HCT116 (cell line): Measurements from ENCODE around the gene KSR2.

Experiments
- CEBPB ChIP-seq: IDR thresholded peaks from 2 replicates; pipeline ENCODE4 v1.6.1; 2012; ENCODE audit warnings: low read depth
- ELF1 ChIP-seq: IDR thresholded peaks from 2 replicates; pipeline ENCODE4 v1.6.1; 2012; ENCODE audit warnings: low read depth, borderline replicate concordance
- EZH2 ChIP-seq: fragments of 200-600 bp; sonication (generic); IDR thresholded peaks from 2 replicates; pipeline ENCODE4 v1.6.1; 2017; ENCODE audit warnings: antibody characterized with exemption, mixed run types
- POLR2A ChIP-seq: IDR thresholded peaks from 2 replicates; pipeline ENCODE4 v1.7.0; 2011; ENCODE audit warnings: borderline replicate concordance; ENCODE audit not compliant: insufficient read depth, insufficient read length; ENCODE audit errors: extremely low read depth
- POLR2AphosphoS5 ChIP-seq: IDR thresholded peaks from 2 replicates; pipeline ENCODE4 v1.6.1; 2011; ENCODE audit warnings: mild to moderate bottlenecking, low read depth, low read length, moderate library complexity
- RAD21 ChIP-seq: IDR thresholded peaks from 2 replicates; pipeline ENCODE4 v1.6.1; 2012; ENCODE audit warnings: low read depth, mild to moderate bottlenecking
- SRF ChIP-seq: IDR thresholded peaks from 2 replicates; pipeline ENCODE4 v1.6.1; 2012; ENCODE audit warnings: low read depth
- YY1 ChIP-seq: IDR thresholded peaks from 2 replicates; pipeline ENCODE4 v1.6.1; 2011; ENCODE audit warnings: low read length, low read depth, moderate library complexity, mild to moderate bottlenecking; ENCODE audit not compliant: insufficient replicate concordance; ENCODE audit errors: extremely low read depth
- ZFX ChIP-seq: fragments of 450-650 bp; IDR thresholded peaks from 2 replicates; pipeline ENCODE4 v1.6.1; 2017
- TF ChIP-seq, protein P1 (sequence below), 3 experiments: fragments of 200-600 bp in 1 of 3; sonication (generic) in 1 of 3; IDR thresholded peaks in 2 of 3; conservative IDR thresholded peaks in 1 of 3; 2 replicates each; pipeline ENCODE4 v1.5.1; 2012 to 2017; ENCODE audit warnings: low read depth in 2 of 3, low read length in 2 of 3, antibody characterized with exemption in 1 of 3, borderline replicate concordance in 1 of 3, control low read depth in 1 of 3, mild to moderate bottlenecking in 1 of 3, mixed read lengths in 1 of 3, mixed run types in 1 of 3, moderate library complexity in 1 of 3; ENCODE audit not compliant: insufficient read depth in 1 of 3
- TF ChIP-seq, protein P2 (sequence below): IDR thresholded peaks from 2 replicates; pipeline ENCODE4 v1.6.1; 2012; ENCODE audit warnings: low read depth

DNA sequence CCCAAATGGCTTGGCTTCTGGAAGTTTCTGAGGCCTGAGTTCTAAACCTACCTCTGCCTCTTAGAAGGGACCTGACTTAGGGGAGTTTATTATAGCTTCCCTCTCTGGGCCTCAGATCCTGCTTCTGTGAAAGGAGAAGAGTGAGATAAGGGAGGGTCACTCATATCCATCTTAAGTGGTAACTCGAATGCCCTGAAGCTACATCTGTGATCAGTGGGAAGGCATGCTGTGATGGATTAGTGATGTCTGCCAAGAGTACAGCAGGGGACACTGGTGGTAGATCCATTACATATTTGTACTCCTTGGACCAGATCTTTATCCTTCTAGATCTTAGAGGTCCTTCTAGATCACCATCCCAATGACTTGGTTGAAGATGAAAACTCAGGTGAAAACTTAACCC lies 509.6 kb downstream of the KSR2 start:
- TF ChIP-seq CEBPB = no peak
- TF ChIP-seq, protein P1, sequence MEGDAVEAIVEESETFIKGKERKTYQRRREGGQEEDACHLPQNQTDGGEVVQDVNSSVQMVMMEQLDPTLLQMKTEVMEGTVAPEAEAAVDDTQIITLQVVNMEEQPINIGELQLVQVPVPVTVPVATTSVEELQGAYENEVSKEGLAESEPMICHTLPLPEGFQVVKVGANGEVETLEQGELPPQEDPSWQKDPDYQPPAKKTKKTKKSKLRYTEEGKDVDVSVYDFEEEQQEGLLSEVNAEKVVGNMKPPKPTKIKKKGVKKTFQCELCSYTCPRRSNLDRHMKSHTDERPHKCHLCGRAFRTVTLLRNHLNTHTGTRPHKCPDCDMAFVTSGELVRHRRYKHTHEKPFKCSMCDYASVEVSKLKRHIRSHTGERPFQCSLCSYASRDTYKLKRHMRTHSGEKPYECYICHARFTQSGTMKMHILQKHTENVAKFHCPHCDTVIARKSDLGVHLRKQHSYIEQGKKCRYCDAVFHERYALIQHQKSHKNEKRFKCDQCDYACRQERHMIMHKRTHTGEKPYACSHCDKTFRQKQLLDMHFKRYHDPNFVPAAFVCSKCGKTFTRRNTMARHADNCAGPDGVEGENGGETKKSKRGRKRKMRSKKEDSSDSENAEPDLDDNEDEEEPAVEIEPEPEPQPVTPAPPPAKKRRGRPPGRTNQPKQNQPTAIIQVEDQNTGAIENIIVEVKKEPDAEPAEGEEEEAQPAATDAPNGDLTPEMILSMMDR (IDR thresholded peaks at IDR 0.05 in 2 of 3, conservative IDR thresholded peaks at IDR 0.05 in 1 of 3; ENCODE audit: borderline replicate concordance in 1 of 3, insufficient read depth in 1 of 3, low read depth in 2 of 3, low read length in 2 of 3) = no peak
- TF ChIP-seq POLR2A = no peak
- no peak for TF ChIP-seq ELF1
- TF ChIP-seq RAD21 = no peak
- no peak for TF ChIP-seq POLR2AphosphoS5
- no peak for TF ChIP-seq SRF
- TF ChIP-seq, protein P2, sequence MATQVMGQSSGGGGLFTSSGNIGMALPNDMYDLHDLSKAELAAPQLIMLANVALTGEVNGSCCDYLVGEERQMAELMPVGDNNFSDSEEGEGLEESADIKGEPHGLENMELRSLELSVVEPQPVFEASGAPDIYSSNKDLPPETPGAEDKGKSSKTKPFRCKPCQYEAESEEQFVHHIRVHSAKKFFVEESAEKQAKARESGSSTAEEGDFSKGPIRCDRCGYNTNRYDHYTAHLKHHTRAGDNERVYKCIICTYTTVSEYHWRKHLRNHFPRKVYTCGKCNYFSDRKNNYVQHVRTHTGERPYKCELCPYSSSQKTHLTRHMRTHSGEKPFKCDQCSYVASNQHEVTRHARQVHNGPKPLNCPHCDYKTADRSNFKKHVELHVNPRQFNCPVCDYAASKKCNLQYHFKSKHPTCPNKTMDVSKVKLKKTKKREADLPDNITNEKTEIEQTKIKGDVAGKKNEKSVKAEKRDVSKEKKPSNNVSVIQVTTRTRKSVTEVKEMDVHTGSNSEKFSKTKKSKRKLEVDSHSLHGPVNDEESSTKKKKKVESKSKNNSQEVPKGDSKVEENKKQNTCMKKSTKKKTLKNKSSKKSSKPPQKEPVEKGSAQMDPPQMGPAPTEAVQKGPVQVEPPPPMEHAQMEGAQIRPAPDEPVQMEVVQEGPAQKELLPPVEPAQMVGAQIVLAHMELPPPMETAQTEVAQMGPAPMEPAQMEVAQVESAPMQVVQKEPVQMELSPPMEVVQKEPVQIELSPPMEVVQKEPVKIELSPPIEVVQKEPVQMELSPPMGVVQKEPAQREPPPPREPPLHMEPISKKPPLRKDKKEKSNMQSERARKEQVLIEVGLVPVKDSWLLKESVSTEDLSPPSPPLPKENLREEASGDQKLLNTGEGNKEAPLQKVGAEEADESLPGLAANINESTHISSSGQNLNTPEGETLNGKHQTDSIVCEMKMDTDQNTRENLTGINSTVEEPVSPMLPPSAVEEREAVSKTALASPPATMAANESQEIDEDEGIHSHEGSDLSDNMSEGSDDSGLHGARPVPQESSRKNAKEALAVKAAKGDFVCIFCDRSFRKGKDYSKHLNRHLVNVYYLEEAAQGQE = no peak
- no peak for TF ChIP-seq ZFX
- TF ChIP-seq EZH2 = no peak
- no peak for TF ChIP-seq YY1
